Endothelial cell of umbilical vein (primary cell): ENCODE results near the gene SUPT5H. TPM values are rescaled to one million over a fixed set of nuclear protein-coding genes. Genes with fewer than 3 reads are reported as not detected.

ENCODE experiments used
- BruUV-seq: library from RNA; stranded (reverse); fragments of 400-500 nt; replicated peaks from 2 replicates; lab custom pipeline; 2021; lab: Mats Ljungman, UMichigan
- CTCF ChIA-PET: fragments of 300-600, 350-600 bp; sonication (Branson Sonifier 250); formaldehyde crosslinking; loops from one replicate; lab custom pipeline; 2021; ENCODE audit warnings: antibody characterized with exemption, inconsistent platforms; lab: Charles Lee
- POLR2A ChIA-PET: fragments of 300-600, 350-600 bp; sonication (Branson Sonifier 250); formaldehyde crosslinking; loops from one replicate; lab custom pipeline; 2021; ENCODE audit warnings: antibody characterized with exemption, inconsistent platforms; lab: Charles Lee
- DNase-seq: peaks from one replicate; pipeline ENCODE4 v3.0.0-alpha.2; 2011; ENCODE audit warnings: low read depth, low spot score
- FAIRE-seq: peaks from 2 replicates; lab custom pipeline; 2011; peaks lifted over from hg19 to GRCh38; lab: Jason Lieb, UNC
- H2AFZ ChIP-seq: 2 replicates; pipeline ENCODE4 v1.6.0; 2012; ENCODE audit warnings: low read depth, low read length, control low read depth, inconsistent platforms
- H3K27ac ChIP-seq: 2 replicates; pipeline ENCODE4 v1.5.1; 2011; ENCODE audit warnings: low read depth, mild to moderate bottlenecking, control low read depth, low read length, moderate library complexity; ENCODE audit not compliant: insufficient read depth
- H3K27me3 ChIP-seq, 2 experiments: 2 replicates each; pipeline versions ENCODE4 v1.6.0 to v1.6.1; 2011; ENCODE audit warnings: low read length in 2 of 2, mixed read lengths in 1 of 2; ENCODE audit not compliant: control insufficient read depth in 2 of 2, insufficient read depth in 2 of 2
- H3K36me3 ChIP-seq, 2 experiments: 2 replicates in 1 of 2; 3 replicates in 1 of 2; pipeline ENCODE4 v1.5.1; 2011; ENCODE audit warnings: low read length in 2 of 2, mild to moderate bottlenecking in 1 of 2, moderate library complexity in 1 of 2; ENCODE audit not compliant: control insufficient read depth in 2 of 2, insufficient read depth in 2 of 2; ENCODE audit errors: extremely low read depth in 1 of 2
- H3K4me1 ChIP-seq: 3 replicates; pipeline ENCODE4 v1.5.1; 2011; ENCODE audit warnings: mild to moderate bottlenecking, low read length; ENCODE audit not compliant: control insufficient read depth, insufficient read depth; ENCODE audit errors: extremely low read depth
- H3K4me2 ChIP-seq: 2 replicates; pipeline ENCODE4 v1.6.1; 2011; ENCODE audit warnings: low read length, control low read depth, mixed read lengths; ENCODE audit not compliant: insufficient read depth
- H3K4me3 ChIP-seq, 3 experiments: fragments of 200-600 bp in 1 of 3; sonication (generic), shearing (Covaris generic) in 1 of 3; replicated peaks in 1 of 3; 2 replicates each; pipeline ENCODE4 v1.5.1; 2011 to 2016; ENCODE audit warnings: control low read depth in 3 of 3, low read length in 3 of 3, mild to moderate bottlenecking in 2 of 3, inconsistent platforms in 1 of 3, low read depth in 1 of 3, moderate library complexity in 1 of 3; ENCODE audit not compliant: insufficient read depth in 1 of 3
- H3K79me2 ChIP-seq: 2 replicates; pipeline ENCODE4 v1.6.0; 2012; ENCODE audit warnings: low read length, inconsistent platforms; ENCODE audit not compliant: control insufficient read depth, insufficient read depth
- H3K9ac ChIP-seq: replicated peaks from 2 replicates; pipeline ENCODE3; 2011; ENCODE audit warnings: low read length, control low read depth; ENCODE audit not compliant: insufficient read depth; ENCODE audit errors: extremely low read depth
- H3K9me1 ChIP-seq: replicated peaks from 3 replicates; pipeline ENCODE4 v1.6.0; 2011; ENCODE audit warnings: mild to moderate bottlenecking, low read length; ENCODE audit not compliant: control insufficient read depth, insufficient read depth; ENCODE audit errors: extremely low read depth
- H3K9me3 ChIP-seq: replicated peaks from 2 replicates; pipeline ENCODE4 v1.5.1; 2012; ENCODE audit warnings: low read length, inconsistent platforms; ENCODE audit not compliant: control insufficient read depth, insufficient read depth
- H4K20me1 ChIP-seq: replicated peaks from 2 replicates; pipeline ENCODE3; 2011; ENCODE audit warnings: mild to moderate bottlenecking, low read length; ENCODE audit not compliant: control insufficient read depth, insufficient read depth; ENCODE audit errors: extremely low read depth
- CTCF ChIP-seq, 2 donors: IDR thresholded peaks; 1 replicate in 1 of 2; 2 replicates in 1 of 2; pipeline ENCODE4 v1.5.1; 2011; ENCODE audit warnings: low read length in 2 of 2, mild to moderate bottlenecking in 2 of 2, moderate library complexity in 2 of 2, control low read depth in 1 of 2, inconsistent platforms in 1 of 2, low read depth in 1 of 2; ENCODE audit not compliant: insufficient read depth in 1 of 2; ENCODE audit errors: extremely low read depth in 1 of 2
- EZH2 ChIP-seq: IDR thresholded peaks from 2 replicates; pipeline ENCODE4 v1.6.1; 2012; ENCODE audit warnings: borderline replicate concordance, low read depth, mild to moderate bottlenecking, moderate library complexity, low read length, inconsistent platforms; ENCODE audit not compliant: severe bottlenecking
- FOS ChIP-seq: IDR thresholded peaks from 2 replicates; pipeline ENCODE4 v1.6.1; 2011; ENCODE audit warnings: mild to moderate bottlenecking, low read length, moderate library complexity, borderline replicate concordance; ENCODE audit not compliant: insufficient read depth
- MAX ChIP-seq: IDR thresholded peaks from 2 replicates; pipeline ENCODE4 v1.6.1; 2011; ENCODE audit not compliant: insufficient read depth, insufficient read length
- POLR2A ChIP-seq: IDR thresholded peaks from 2 replicates; pipeline ENCODE4 v1.6.1; 2012; ENCODE audit warnings: low read depth, mild to moderate bottlenecking, control low read depth, low read length
- dilution Hi-C: fragments of 300-500 bp; cut with MboI; formaldehyde crosslinking; loops from one replicate; pipeline ENCODE4 v1.15.0; 2019; ENCODE audit warnings: low sequenced_read_pairs; ENCODE audit not compliant: extremely low pct_ligation_motif_present
- intact Hi-C: fragments of 100-400 bp; cut with micrococcal nuclease; formaldehyde crosslinking; loops from one replicate; pipeline ENCODE4 v1.10.0; 2022
- polyA plus RNA-seq, 4 experiments: library from polyadenylated mRNA; depleted of rRNA in 3 of 4; stranded (reverse) in 3 of 4; unstranded in 1 of 4; fragments of >200 nt; gene quantifications; 2 replicates each; pipeline versions ENCODE4 v1.2.1 to v1.2.3, GENCODE V29; 2011 to 2012; ENCODE audit warnings: missing spikeins in 1 of 4
- total RNA-seq: library from RNA; stranded (reverse); gene quantifications from 2 replicates; pipeline ENCODE4 v1.2.3, GENCODE V29; 2021

SUPT5H gene
- total and polyA plus RNA-seq, 2 donors (not counting 3 experiments of a cell fraction or from before 2014, with no cell fraction given): 87.6 to 120 TPM

GRCh38 chr19:39515551-39516191, 70.3 kb downstream of the SUPT5H start:
- DNase-seq (no peak), FAIRE-seq (no peak)
- ChIA-PET POLR2A (no interaction called here), CTCF (interaction anchor here (0.7 to 1.3 kb wide), 3 partner anchors 13 to 27 kb away, joined by 3 read pairs; no protein-coding TSS in a partner anchor)
- Histone ChIP-seq H3K4me3 (no peak overlapping the region), H3K36me3 (no peaks in the 10 kb centered on the region), H4K20me1 (no peaks in the 10 kb centered on the region), H3K79me2 (no peaks in the 10 kb centered on the region), H3K9me1 (no peaks in the 10 kb centered on the region), H3K9me3 (no peaks in the 10 kb centered on the region), H2AFZ (no peak overlapping the region), H3K4me1 (no peaks in the 10 kb centered on the region), H3K27ac (no peak overlapping the region), H3K27me3 (peaks cover 42 to 48% of the 10 kb centered on the region in 2 experiments), H3K4me2 (no peak overlapping the region), H3K9ac (no peak overlapping the region)
- no TSS peak for BruUV-seq
- intact Hi-C loops: no loop called here
- dilution Hi-C loops: no loop called here
- TF ChIP-seq CTCF (IDR thresholded peaks at IDR 0.05; ENCODE audit: extremely low read depth in 1 of 2, insufficient read depth in 1 of 2, low read depth in 1 of 2, low read length in 2 of 2): no peak
- no peak for TF ChIP-seq FOS
- TF ChIP-seq POLR2A: no peak
- peak; percentile 65 for TF ChIP-seq EZH2
- no peak for TF ChIP-seq MAX
